Cortex of kidney (tissue), 1 donor: ENCODE results near the gene POLR2F.
"Not testable (repeated sequence)": the region's sequence is repeated elsewhere in the genome, so short reads cannot be mapped to it uniquely, and the experiment has no call there.

ENCODE experiments used
- DNase-seq: peaks from one replicate; lab custom pipeline; 2025; lab: John Stamatoyannopoulos, UW

Gene POLR2F

GRCh38 chr22:37953062-37953436 is 450 bp upstream of the POLR2F start:
- DNase-seq = no peak

- DNase-seq = no peak
Observed at GRCh38 chr22:37954686-37955085, 1.2 kb downstream of the POLR2F start.

GRCh38 chr22:37955825-37956397 is 2.4 kb downstream of the POLR2F start:
- DNase-seq = not testable (repeated sequence)

- no peak for DNase-seq
Observed at GRCh38 chr22:37957232-37957631, 3.7 kb downstream of the POLR2F start.

GRCh38 chr22:37959231-37959825 is 5.8 kb downstream of the POLR2F start:
- DNase-seq = no peak

GRCh38 chr22:37961062-37961461 is 7.6 kb downstream of the POLR2F start:
- no peak for DNase-seq

- no peak for DNase-seq
Observed at GRCh38 chr22:37965940-37966664, 12.6 kb downstream of the POLR2F start.

GRCh38 chr22:37967147-37967546 is 13.6 kb downstream of the POLR2F start:
- DNase-seq = no peak

GRCh38 chr22:37967637-37968451 is 14.3 kb downstream of the POLR2F start:
- DNase-seq = no peak

GRCh38 chr22:37968452-37969251 is 15.2 kb downstream of the POLR2F start:
- DNase-seq = no peak

GRCh38 chr22:37970864-37971263 is 17.4 kb downstream of the POLR2F start:
- no peak for DNase-seq

- no peak for DNase-seq
Observed at GRCh38 chr22:37971475-37972434, 18.3 kb downstream of the POLR2F start.

GRCh38 chr22:37972527-37972926 is 19.0 kb downstream of the POLR2F start:
- DNase-seq = no peak

GRCh38 chr22:37973271-37974170 is 20.0 kb downstream of the POLR2F start:
- no peak for DNase-seq

- DNase-seq = no peak
Observed at GRCh38 chr22:37975153-37975552, 21.7 kb downstream of the POLR2F start.

- DNase-seq = not testable (repeated sequence)
Observed at GRCh38 chr22:37976022-37976421, 22.5 kb downstream of the POLR2F start.

- no peak for DNase-seq
Observed at GRCh38 chr22:37976547-37976946, 23.0 kb downstream of the POLR2F start.

GRCh38 chr22:37979782-37980181 is 26.3 kb downstream of the POLR2F start:
- DNase-seq = no peak

- no peak for DNase-seq
Observed at GRCh38 chr22:37981282-37982011, 27.9 kb downstream of the POLR2F start.
